ENCODE data around the gene CD58.

The CD58 gene

DNA sequence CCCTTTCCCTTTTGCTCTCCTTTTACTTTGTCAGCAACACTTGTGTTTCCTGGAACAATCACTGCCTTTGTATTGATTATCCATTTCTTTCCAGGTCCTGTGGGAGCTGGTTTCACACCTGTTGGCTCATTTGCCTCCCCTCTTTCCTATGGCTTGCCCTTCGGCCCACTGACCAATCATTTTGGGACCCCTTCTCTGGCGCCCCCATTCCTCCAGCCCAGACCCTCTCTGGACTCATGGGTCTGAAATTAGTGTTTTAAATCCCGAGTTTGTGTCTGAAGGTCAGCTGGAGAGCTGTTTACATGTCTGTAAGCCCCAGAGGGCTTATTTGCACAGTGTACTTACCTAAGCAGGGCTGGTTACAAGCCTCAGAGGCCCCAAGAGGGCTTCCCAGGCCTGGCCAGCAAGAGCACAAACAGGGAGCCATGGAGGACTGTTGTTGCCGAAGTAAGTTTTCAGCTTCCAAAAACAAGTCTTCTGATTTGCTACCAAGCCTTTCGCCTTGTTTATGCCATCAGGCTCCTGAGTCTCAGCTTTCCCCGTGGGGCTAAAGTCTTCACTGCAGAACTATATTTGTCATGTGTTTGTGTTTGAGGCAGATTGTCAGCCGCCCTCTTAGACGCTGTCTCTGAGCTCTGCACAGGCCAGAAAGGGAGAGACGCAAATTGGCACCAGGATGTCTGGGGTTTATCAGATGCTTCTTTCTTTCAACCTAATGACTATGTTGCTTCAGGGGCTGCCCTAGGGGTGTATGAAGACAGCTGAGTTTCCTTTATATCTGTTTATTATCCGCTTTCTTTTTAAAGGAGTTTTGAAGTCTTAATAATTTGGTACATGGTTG, 104.8 kb downstream of the CD58 start:
- no peak for DNase-seq

DNA sequence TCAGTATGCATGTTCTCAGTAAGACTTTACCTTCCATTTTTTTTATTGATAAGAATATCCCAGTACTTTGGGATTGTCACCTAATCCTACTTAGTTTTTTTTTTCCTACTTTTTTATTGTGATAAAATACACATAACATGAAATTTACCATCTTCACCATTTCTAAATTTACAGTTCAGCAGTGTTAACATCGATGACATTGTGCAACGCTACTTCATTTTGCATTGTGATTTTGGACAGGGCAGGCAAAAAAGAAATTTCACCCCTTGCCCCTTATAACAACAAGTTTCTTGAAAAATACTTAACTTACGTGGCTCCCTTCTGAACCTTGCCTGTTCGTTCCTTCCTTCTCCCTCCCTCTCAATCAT, 105.4 kb downstream of the CD58 start:
- no peak for DNase-seq

Measured in NCI-H187 (cell line).